HG02798 (cell line): ENCODE data around the gene NPY4R2.
"Not testable (repeated sequence)": the region's sequence is repeated elsewhere in the genome, so short reads cannot be mapped to it uniquely, and the experiment has no call there.

Experiments used
- ATAC-seq: cut with Tn5 transposase; IDR thresholded peaks from one replicate; pipeline ENCODE4 v1.9.1; 2021; ENCODE audit warnings: mild to moderate bottlenecking; ENCODE audit not compliant: unreplicated experiment, poor library complexity

NPY4R2 gene

GRCh38 chr10:47918475-47918874, at the start of gene NPY4R2:
Gene NPY4R2, plus strand, starts transcription at chr10:47918662. Its CDS starts 3,326 bp downstream, at chr10:47921988.
- not testable (repeated sequence) for ATAC-seq

- ATAC-seq: not testable (repeated sequence)
Measured at GRCh38 chr10:47870887-47871286, 47.6 kb upstream of the NPY4R2 start.

- not testable (repeated sequence) for ATAC-seq
Measured at GRCh38 chr10:47871485-47872180, 46.8 kb upstream of the NPY4R2 start.

GRCh38 chr10:47872236-47872635, 46.2 kb upstream of the NPY4R2 start:
- ATAC-seq: not testable (repeated sequence)

GRCh38 chr10:47884239-47884638, 34.2 kb upstream of the NPY4R2 start:
- not testable (repeated sequence) for ATAC-seq

GRCh38 chr10:47884934-47885333, 33.5 kb upstream of the NPY4R2 start:
- not testable (repeated sequence) for ATAC-seq

- ATAC-seq: not testable (repeated sequence)
Measured at GRCh38 chr10:47886356-47886755, 32.1 kb upstream of the NPY4R2 start.

GRCh38 chr10:47886827-47887226, 31.6 kb upstream of the NPY4R2 start:
- not testable (repeated sequence) for ATAC-seq

GRCh38 chr10:47890737-47891136, 27.7 kb upstream of the NPY4R2 start:
- ATAC-seq: not testable (repeated sequence)

- not testable (repeated sequence) for ATAC-seq
Measured at GRCh38 chr10:47892494-47893261, 25.8 kb upstream of the NPY4R2 start.

- not testable (repeated sequence) for ATAC-seq
Measured at GRCh38 chr10:47894571-47894970, 23.9 kb upstream of the NPY4R2 start.

GRCh38 chr10:47897813-47898212, 20.6 kb upstream of the NPY4R2 start:
- not testable (repeated sequence) for ATAC-seq

- ATAC-seq: not testable (repeated sequence)
Measured at GRCh38 chr10:47909333-47909732, 9.1 kb upstream of the NPY4R2 start.

GRCh38 chr10:47910486-47910885, 8.0 kb upstream of the NPY4R2 start:
- ATAC-seq: not testable (repeated sequence)

- not testable (repeated sequence) for ATAC-seq
Measured at GRCh38 chr10:47914052-47914451, 4.4 kb upstream of the NPY4R2 start.

- ATAC-seq: not testable (repeated sequence)
Measured at GRCh38 chr10:47915849-47916548, 2.5 kb upstream of the NPY4R2 start.

- not testable (repeated sequence) for ATAC-seq
Measured at GRCh38 chr10:47920610-47921009, 2.1 kb downstream of the NPY4R2 start.

- not testable (repeated sequence) for ATAC-seq
Measured at GRCh38 chr10:47922503-47922902, 4.0 kb downstream of the NPY4R2 start.

GRCh38 chr10:47924628-47925027, 6.2 kb downstream of the NPY4R2 start:
- ATAC-seq: not testable (repeated sequence)

- ATAC-seq: not testable (repeated sequence)
Measured at GRCh38 chr10:47927147-47927916, 8.9 kb downstream of the NPY4R2 start.
